HG03460 (cell line): ENCODE measurements around the gene SLC38A3.

ENCODE experiments used
- ATAC-seq: cut with Tn5 transposase; IDR thresholded peaks from one replicate; pipeline ENCODE4 v1.9.1; 2021; ENCODE audit not compliant: unreplicated experiment

The SLC38A3 gene

DNA sequence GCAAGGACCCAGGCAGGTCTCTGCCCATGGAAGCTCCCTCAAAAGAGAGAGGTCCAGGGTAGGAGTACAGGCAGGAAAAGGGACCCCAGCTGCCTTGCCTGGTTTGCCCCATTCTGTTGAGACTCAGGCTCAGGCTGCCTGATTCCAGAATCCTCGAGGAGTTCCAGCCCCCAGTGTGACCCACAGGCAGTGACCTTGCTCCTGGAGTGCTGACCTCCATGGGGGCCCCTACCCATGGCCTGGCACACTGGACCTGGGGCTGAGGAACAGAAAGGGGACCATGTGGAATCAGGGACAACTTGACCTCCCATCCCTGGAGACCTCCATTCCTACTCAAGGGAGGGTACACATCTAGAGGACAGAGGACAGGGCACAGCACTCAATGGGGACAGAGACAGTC is 60.5 kb downstream of the SLC38A3 start:
- no peak for ATAC-seq

DNA sequence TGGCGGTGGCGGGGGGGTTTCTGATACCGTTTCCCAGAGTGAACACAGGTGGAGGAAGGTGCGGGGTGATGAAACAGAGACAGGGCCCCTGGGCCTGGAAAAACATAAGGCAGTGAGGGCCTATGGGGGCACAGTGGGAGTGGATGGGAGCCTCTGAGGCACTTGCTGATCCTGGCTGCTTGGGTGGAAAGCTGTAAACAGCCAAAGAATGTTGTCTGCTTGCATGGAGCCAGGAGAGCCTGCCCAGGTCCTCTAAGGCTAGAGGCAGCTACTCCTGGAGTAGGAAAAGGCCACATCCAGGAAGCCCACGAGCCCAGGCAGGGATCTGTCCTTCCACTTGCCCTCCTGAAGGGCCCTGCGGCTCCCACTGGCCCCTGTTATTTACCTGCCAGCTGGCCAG is 60.9 kb downstream of the SLC38A3 start:
- no peak for ATAC-seq

DNA sequence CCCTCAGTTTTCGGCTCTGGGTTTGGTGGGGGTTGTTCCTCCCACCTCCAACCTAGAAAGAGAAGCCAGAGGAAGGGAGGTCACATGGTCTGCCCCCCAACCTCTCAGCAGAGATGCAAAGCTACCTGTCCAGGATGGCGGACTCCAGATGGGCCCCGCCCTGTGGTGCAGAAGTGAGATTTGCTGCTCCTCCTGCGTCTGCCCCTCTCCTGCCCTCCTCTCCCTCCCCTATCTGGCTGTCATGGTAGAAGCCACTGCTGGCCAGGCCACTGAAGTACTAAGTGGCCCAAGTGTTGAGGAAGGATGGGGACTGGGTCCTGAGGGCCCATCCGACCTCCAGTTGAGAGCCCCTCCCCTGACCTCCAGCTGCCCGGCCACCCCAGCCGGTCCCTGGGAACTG is 61.8 kb downstream of the SLC38A3 start:
- no peak for ATAC-seq

DNA sequence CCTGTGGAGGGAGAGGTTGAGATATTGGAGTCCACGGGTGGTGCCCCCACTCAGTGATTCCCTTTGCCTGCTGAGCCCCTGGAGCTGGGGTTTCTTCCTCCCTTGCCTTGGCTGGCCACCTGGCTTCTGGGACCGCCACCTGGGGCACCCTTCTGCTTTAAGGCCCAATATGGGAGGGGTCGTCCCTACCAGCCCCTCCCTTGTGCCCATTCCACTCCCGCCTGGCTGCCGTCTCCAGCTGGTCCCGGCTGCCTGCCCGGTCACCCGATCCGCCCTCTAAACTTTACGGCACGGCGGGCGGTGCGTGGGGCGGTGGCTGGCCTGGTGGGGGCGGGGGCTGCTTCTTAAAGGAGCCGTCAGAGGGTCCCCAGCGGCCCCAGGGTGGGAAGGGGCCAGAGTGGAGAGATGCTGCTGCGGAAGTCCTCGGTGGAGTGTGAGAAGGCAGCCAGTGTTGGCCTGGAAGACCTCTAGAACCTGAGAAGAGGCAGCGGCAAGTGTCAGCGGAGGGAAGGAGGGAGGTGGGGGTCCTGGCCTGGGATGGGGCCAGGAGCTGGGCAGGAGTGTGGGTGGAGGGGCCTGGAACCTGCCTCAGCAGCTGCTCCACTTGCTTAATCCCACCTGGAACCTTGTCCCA is 62.3 kb downstream of the SLC38A3 start:
- no peak for ATAC-seq

DNA sequence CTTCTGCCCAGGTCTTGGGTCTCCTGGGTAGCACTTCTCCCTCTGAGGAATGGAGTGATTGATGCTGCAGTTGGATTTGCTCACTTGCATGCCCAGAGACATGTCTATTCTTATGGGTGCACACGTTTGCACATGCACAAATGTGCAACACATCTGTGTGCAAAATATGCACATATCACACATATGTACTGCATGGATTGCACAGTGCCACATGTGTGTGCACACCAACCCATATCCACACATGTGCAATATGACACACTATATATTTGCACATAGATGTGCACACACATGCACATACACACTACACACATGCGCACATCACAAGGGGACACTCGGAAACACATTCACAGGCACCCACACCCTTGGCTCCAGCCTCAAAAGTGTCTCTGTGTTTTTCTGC is 63.2 kb downstream of the SLC38A3 start:
- ATAC-seq = no peak

DNA sequence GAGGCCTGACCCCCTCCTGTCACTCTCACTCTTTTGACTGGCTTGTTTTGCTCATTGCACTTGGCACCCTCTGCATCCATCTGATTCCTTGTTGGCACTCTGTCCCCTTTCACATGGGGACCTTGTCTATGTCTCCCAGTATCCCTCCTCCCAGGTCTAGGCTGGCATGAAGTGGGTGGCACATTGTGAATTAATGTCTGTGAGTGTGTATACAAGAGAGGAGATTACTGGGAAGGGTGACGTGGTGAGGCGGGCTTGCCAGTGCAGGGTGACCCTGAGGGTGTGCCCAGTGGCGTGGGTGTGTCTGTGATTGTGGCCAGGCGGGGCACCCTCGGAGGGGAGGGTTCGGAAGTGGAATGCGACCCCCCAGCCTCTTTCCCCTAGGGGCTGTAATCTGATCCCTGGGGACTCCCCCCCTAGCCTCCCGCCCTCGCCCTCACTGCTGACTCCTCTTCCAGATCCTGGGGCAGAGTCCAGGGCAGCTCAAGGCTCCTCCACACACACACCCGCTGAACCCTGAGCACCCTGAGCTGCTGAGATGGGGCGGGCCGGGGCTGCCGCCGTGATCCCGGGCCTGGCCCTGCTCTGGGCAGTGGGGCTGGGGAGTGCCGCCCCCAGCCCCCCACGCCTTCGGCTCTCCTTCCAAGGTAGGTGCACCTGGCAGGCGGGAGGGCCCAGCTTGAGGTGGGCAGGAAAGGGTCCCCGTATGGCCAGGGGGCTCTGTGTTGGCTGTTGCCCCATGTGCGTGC is 63.8 kb downstream of the SLC38A3 start, which contains the start of gene SEMA3B:
TSS of gene SEMA3B (plus strand) at position 445 of the 749 bp plus-strand sequence. CDS start at position 539, 94 bp downstream.
- no peak for ATAC-seq

DNA sequence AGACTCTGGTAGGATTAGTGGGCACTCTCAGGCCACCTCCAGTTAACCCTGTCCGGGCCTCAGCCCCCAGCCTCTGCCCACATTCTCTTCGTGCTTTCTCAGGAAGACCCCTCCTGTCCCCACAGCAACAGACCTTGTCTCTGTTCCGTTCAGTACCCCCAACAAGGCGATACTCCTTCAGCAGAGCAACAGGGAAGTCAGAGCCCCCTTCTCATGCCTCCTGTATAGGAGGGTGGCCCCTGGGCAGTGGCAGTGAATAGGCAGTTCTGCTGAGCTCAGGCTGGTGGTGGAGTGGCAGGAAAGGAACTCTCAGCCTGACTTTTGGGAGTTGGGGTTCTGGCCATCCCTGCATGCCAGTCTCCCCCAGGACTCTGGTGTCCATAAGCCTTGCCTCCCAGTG is 64.4 kb downstream of the SLC38A3 start:
- no peak for ATAC-seq

DNA sequence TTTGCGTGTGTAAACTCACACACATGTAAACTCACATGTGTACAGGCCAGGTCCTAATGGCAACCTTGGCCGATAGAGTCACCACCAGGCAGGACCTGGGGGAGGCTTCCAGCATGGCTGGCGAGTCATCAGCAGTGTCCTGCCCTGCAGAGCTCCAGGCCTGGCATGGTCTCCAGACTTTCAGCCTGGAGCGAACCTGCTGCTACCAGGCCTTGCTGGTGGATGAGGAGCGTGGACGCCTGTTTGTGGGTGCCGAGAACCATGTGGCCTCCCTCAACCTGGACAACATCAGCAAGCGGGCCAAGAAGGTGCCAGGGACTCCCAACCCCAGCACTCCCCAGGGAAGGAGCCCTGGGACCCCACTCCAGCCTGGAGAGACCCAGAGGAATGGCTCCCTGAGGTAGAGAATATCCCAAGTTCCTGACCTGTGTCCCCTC is 64.9 kb downstream of the SLC38A3 start:
- no peak for ATAC-seq

DNA sequence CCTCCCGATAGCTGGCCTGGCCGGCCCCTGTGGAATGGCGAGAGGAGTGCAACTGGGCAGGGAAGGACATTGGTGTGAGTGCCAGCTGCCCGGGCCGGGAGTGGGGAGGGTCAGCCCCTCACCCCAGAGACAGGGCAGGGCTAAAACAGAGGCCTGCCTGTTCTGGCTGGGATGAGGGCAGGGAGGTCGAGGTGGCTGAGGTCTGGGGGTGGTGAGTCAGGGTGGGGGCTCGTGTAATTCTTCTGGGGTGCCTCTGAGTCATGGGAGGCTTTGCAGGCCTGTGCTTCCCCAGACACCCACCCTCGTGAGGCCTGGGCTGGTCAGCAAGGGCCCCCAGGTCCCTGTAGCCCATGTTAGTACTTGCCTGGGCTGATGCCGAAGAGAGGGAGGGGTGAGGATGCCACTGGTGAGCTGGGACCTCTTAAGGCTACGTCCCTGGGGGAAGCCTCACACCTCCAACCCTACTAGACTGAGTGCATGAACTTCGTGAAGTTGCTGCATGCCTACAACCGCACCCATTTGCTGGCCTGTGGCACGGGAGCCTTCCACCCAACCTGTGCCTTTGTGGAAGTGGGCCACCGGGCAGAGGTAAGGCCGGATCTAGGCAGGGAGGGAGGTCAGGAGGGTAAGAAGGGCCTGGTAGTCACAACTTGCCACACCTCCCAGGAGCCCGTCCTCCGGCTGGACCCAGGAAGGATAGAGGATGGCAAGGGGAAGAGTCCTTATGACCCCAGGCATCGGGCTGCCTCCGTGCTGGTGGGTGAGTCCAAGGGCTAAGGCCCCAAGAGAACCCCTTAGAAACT is 65.6 kb downstream of the SLC38A3 start:
- ATAC-seq = no peak
